Liver (tissue), 9 donors: ENCODE data around the gene SH3GL3. TPM values are rescaled to one million over a fixed set of nuclear protein-coding genes. Genes with fewer than 3 reads are reported as not detected.

Experiments used
- DNase-seq: peaks from one replicate; pipeline ENCODE4 v3.0.0-alpha.2; 2017; ENCODE audit warnings: low spot score
- H3K27ac ChIP-seq, 2 donors: one replicate each; pipeline ENCODE4 v1.7.0; 2013; ENCODE audit warnings: inconsistent platforms in 2 of 2, low read length in 2 of 2, control low read depth in 1 of 2, low read depth in 1 of 2, mild to moderate bottlenecking in 1 of 2
- H3K27me3 ChIP-seq, 4 donors: one replicate each; pipeline versions ENCODE4 v1.6.1 to v1.7.0; 2013; ENCODE audit warnings: low read length in 3 of 4, inconsistent platforms in 1 of 4, mild to moderate bottlenecking in 1 of 4, moderate library complexity in 1 of 4; ENCODE audit not compliant: control insufficient read depth in 4 of 4, insufficient read depth in 4 of 4
- H3K36me3 ChIP-seq, 4 donors: one replicate each; pipeline versions ENCODE4 v1.6.1 to v1.7.0; 2013; ENCODE audit warnings: low read length in 3 of 4, mild to moderate bottlenecking in 3 of 4, low read depth in 1 of 4, moderate library complexity in 1 of 4; ENCODE audit not compliant: control insufficient read depth in 4 of 4, insufficient read depth in 3 of 4
- H3K4me1 ChIP-seq, 4 donors: one replicate each; pipeline versions ENCODE4 v1.6.1 to v1.7.0; 2013; ENCODE audit warnings: low read length in 3 of 4, mild to moderate bottlenecking in 3 of 4, moderate library complexity in 1 of 4; ENCODE audit not compliant: control insufficient read depth in 4 of 4, insufficient read depth in 4 of 4
- H3K4me3 ChIP-seq, 3 donors: one replicate each; pipeline versions ENCODE4 v1.6.1 to v1.7.0; 2013; ENCODE audit warnings: low read length in 3 of 3, control low read depth in 1 of 3, low read depth in 1 of 3, mild to moderate bottlenecking in 1 of 3
- H3K9ac ChIP-seq, 2 donors: one replicate each; pipeline ENCODE4 v1.7.0; 2013; ENCODE audit warnings: low read length in 2 of 2, mild to moderate bottlenecking in 2 of 2, moderate library complexity in 2 of 2, control low read depth in 1 of 2, low read depth in 1 of 2
- H3K9me3 ChIP-seq, 4 donors: one replicate each; pipeline versions ENCODE4 v1.6.1 to v1.7.0; 2013; ENCODE audit warnings: low read length in 3 of 4; ENCODE audit not compliant: control insufficient read depth in 4 of 4
- EGR1 ChIP-seq, 2 donors: IDR thresholded peaks; 2 replicates each; pipeline ENCODE4 v1.6.1; 2016 to 2018; ENCODE audit warnings: antibody characterized with exemption in 2 of 2, low read depth in 2 of 2
- FOXA1 ChIP-seq: IDR thresholded peaks from 2 replicates; pipeline ENCODE4 v1.6.1; 2016; ENCODE audit warnings: antibody characterized with exemption
- FOXA2 ChIP-seq: IDR thresholded peaks from 2 replicates; pipeline ENCODE4 v1.6.1; 2016; ENCODE audit warnings: antibody characterized with exemption
- GABPA ChIP-seq, 2 donors: IDR thresholded peaks in 1 of 2; conservative IDR thresholded peaks in 1 of 2; 2 replicates each; pipeline ENCODE4 v1.6.1; 2016; ENCODE audit warnings: antibody characterized with exemption in 2 of 2, mild to moderate bottlenecking in 1 of 2, moderate library complexity in 1 of 2
- HNF4A ChIP-seq, 2 donors: conservative IDR thresholded peaks; 2 replicates each; pipeline ENCODE4 v1.6.1; 2016; ENCODE audit warnings: antibody characterized with exemption in 2 of 2, mild to moderate bottlenecking in 2 of 2
- HNF4G ChIP-seq: IDR thresholded peaks from 2 replicates; pipeline ENCODE4 v1.6.1; 2016; ENCODE audit warnings: antibody characterized with exemption
- JUND ChIP-seq, 2 donors: IDR thresholded peaks; 2 replicates each; pipeline ENCODE4 v1.6.1; 2016; ENCODE audit warnings: antibody characterized with exemption in 2 of 2
- MAX ChIP-seq: IDR thresholded peaks from 2 replicates; pipeline ENCODE4 v1.6.1; 2016; ENCODE audit warnings: antibody characterized with exemption
- NR2F2 ChIP-seq: IDR thresholded peaks from 2 replicates; pipeline ENCODE4 v1.6.1; 2016; ENCODE audit warnings: antibody characterized with exemption
- RAD21 ChIP-seq, 2 donors: IDR thresholded peaks; 2 replicates each; pipeline ENCODE4 v1.6.1; 2016; ENCODE audit warnings: antibody characterized with exemption in 2 of 2, mild to moderate bottlenecking in 2 of 2
- REST ChIP-seq: IDR thresholded peaks from 2 replicates; pipeline ENCODE4 v1.6.1; 2016; ENCODE audit warnings: antibody characterized with exemption, mild to moderate bottlenecking
- RXRA ChIP-seq, 2 donors: IDR thresholded peaks; 2 replicates each; pipeline ENCODE4 v1.6.1; 2017 to 2018; ENCODE audit warnings: antibody characterized with exemption in 2 of 2, mild to moderate bottlenecking in 1 of 2
- SP1 ChIP-seq: IDR thresholded peaks from 2 replicates; pipeline ENCODE4 v1.6.1; 2018; ENCODE audit warnings: antibody characterized with exemption, mild to moderate bottlenecking
- TAF1 ChIP-seq: conservative IDR thresholded peaks from 2 replicates; pipeline ENCODE4 v1.6.1; 2016; ENCODE audit warnings: antibody characterized with exemption, mild to moderate bottlenecking
- YY1 ChIP-seq: IDR thresholded peaks from 2 replicates; pipeline ENCODE4 v1.6.1; 2016; ENCODE audit warnings: antibody characterized with exemption, mild to moderate bottlenecking
- ZBTB33 ChIP-seq: IDR thresholded peaks from 2 replicates; pipeline ENCODE4 v1.6.1; 2016; ENCODE audit warnings: antibody characterized with exemption
- WGBS: extraction: QIAGEN DNeasy Blood & Tissue Kit; methylation state at CpG from one replicate; pipeline ENCODE4 v1.1.7; 2013; 5-methylcytosine and 5-hydroxymethylcytosine counted together
- polyA plus RNA-seq, 2 donors: library from polyadenylated mRNA; stranded (reverse) in 1 of 2; unstranded in 1 of 2; fragments of 200-250 nt in 1 of 2; fragments of >200 nt in 1 of 2; fragmentation: Nextera tagmentation in 1 of 2; extraction: Ambion mirVana in 1 of 2; gene quantifications; one replicate each; pipeline versions ENCODE4 v1.2.1 to v1.2.3, GENCODE V29; 2013 to 2015
- total RNA-seq, 2 donors: library from RNA; depleted of rRNA; stranded (reverse); fragments of >200 nt; gene quantifications; one replicate each; pipeline ENCODE4 v1.2.3, GENCODE V29; 2014
- TF ChIP-seq, protein P1 (sequence below): IDR thresholded peaks from 2 replicates; pipeline ENCODE4 v1.6.1; 2016; ENCODE audit warnings: antibody characterized with exemption
- TF ChIP-seq, protein P2 (sequence below): fragments of 150-350 bp; IDR thresholded peaks from 2 replicates; pipeline ENCODE4 v1.5.1; 2017; ENCODE audit warnings: improper control_type of control experiment, low read depth, low read length; ENCODE audit not compliant: missing input control
- donor health status: healthy.
- donor health status: healthy.
- donor health status: healthy.
- donor health status: healthy.
- donor health status: healthy.

The SH3GL3 gene
- total and polyA plus RNA-seq, 4 donors, result 0.23 TPM; not detected in 3

GRCh38 chr15:83516935-83517334 is 69.8 kb downstream of the SH3GL3 start:
- Histone ChIP-seq H3K9ac (no peak overlapping the region), H3K27ac (no peak overlapping the region), H3K4me3 (no peak overlapping the region), H3K9me3 (peaks cover 0 to 4% (median 0%) of the 10 kb centered on the region in 4 donors), H3K36me3 (no peaks in the 10 kb centered on the region), H3K4me1 (no peaks in the 10 kb centered on the region), H3K27me3 (peaks cover 0 to 13% (median 2%) of the 10 kb centered on the region in 4 donors)
- TF ChIP-seq GABPA (IDR thresholded peaks at IDR 0.05 in 1 of 2, conservative IDR thresholded peaks at IDR 0.05 in 1 of 2) (no peak), MAX (no peak), REST (no peak), ZBTB33 (no peak), HNF4G (no peak), EGR1 (IDR thresholded peaks at IDR 0.05; ENCODE audit: low read depth in 2 of 2) (no peak), HNF4A (conservative IDR thresholded peaks at IDR 0.05) (no peak), TAF1 (no peak), JUND (IDR thresholded peaks at IDR 0.05) (no peak), FOXA2 (no peak), RXRA (IDR thresholded peaks at IDR 0.05) (no peak), SP1 (no peak), NR2F2 (no peak)
- TF ChIP-seq, protein P1, sequence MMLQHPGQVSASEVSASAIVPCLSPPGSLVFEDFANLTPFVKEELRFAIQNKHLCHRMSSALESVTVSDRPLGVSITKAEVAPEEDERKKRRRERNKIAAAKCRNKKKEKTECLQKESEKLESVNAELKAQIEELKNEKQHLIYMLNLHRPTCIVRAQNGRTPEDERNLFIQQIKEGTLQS, result no peak
- TF ChIP-seq, protein P2, sequence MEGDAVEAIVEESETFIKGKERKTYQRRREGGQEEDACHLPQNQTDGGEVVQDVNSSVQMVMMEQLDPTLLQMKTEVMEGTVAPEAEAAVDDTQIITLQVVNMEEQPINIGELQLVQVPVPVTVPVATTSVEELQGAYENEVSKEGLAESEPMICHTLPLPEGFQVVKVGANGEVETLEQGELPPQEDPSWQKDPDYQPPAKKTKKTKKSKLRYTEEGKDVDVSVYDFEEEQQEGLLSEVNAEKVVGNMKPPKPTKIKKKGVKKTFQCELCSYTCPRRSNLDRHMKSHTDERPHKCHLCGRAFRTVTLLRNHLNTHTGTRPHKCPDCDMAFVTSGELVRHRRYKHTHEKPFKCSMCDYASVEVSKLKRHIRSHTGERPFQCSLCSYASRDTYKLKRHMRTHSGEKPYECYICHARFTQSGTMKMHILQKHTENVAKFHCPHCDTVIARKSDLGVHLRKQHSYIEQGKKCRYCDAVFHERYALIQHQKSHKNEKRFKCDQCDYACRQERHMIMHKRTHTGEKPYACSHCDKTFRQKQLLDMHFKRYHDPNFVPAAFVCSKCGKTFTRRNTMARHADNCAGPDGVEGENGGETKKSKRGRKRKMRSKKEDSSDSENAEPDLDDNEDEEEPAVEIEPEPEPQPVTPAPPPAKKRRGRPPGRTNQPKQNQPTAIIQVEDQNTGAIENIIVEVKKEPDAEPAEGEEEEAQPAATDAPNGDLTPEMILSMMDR, result no peak
- 88% methylated on average over 2 of the region's 2 CpGs for WGBS
- DNase-seq, result no peak

GRCh38 chr15:83526319-83526718 is 79.2 kb downstream of the SH3GL3 start:
- no peak overlapping the region for H3K27ac ChIP-seq
- H3K4me3 ChIP-seq, result no peak overlapping the region
- no peaks in the 10 kb centered on the region for H3K36me3 ChIP-seq
- peaks cover 0 to 5% (median 2%) of the 10 kb centered on the region in 4 donors for H3K9me3 ChIP-seq
- H3K4me1 ChIP-seq, result no peaks in the 10 kb centered on the region
- WGBS, result 64% methylated on average over 2 of the region's 2 CpGs
- H3K9ac ChIP-seq, result no peak overlapping the region
- no peak for DNase-seq
- peaks cover 3 to 21% (median 4%) of the 10 kb centered on the region in 4 donors for H3K27me3 ChIP-seq
- TF ChIP-seq HNF4G, result no peak
- TF ChIP-seq EGR1 (IDR thresholded peaks at IDR 0.05; ENCODE audit: low read depth in 2 of 2), result no peak
- TF ChIP-seq NR2F2, result no peak
- TF ChIP-seq SP1, result no peak
- TF ChIP-seq RAD21 (IDR thresholded peaks at IDR 0.05), result no peak
- TF ChIP-seq, protein P1, result no peak
- TF ChIP-seq RXRA (IDR thresholded peaks at IDR 0.05), result no peak
- no peak for TF ChIP-seq TAF1
- no peak for TF ChIP-seq HNF4A (conservative IDR thresholded peaks at IDR 0.05)
- no peak for TF ChIP-seq JUND (IDR thresholded peaks at IDR 0.05)
- no peak for TF ChIP-seq FOXA1
- TF ChIP-seq ZBTB33, result no peak
- TF ChIP-seq YY1, result no peak
- no peak for TF ChIP-seq MAX
- no peak for TF ChIP-seq FOXA2
- no peak for TF ChIP-seq GABPA (IDR thresholded peaks at IDR 0.05 in 1 of 2, conservative IDR thresholded peaks at IDR 0.05 in 1 of 2)
